K562 (cell line): ENCODE measurements around the gene PRDM16. TPM values are rescaled to one million over a fixed set of nuclear protein-coding genes. Genes with fewer than 3 reads are reported as not detected.

ENCODE experiments used
- ATAC-seq: fragments of 200-7000 bp; cut with Tn5 transposase; 3 replicates; pipeline ENCODE4 v1.9.1; 2020; ENCODE audit warnings: moderate library complexity
- BruUV-seq: library from RNA; stranded (reverse); fragments of 400-500 nt; replicated peaks from 2 replicates; lab custom pipeline; 2021; lab: Mats Ljungman, UMichigan
- CTCF ChIA-PET: fragments of 300-600 bp; formaldehyde crosslinking; extraction: SDS; loops from one replicate; lab custom pipeline; 2021; ENCODE audit warnings: low intra/inter-chr PET ratio; lab: Yijun Ruan, JAX
- POLR2A ChIA-PET: fragments of 300-600, 350-650 bp; sonication (Branson Sonifier 250); formaldehyde crosslinking; extraction: SDS; loops from one replicate; lab custom pipeline; 2021; ENCODE audit warnings: antibody characterized with exemption, inconsistent platforms; lab: Yijun Ruan, JAX
- DNase-seq, 4 experiments: peaks; one replicate each; pipeline versions ENCODE4 v3.0.0 to v3.0.0-alpha.2; 2011 to 2018; ENCODE audit warnings: low spot score in 3 of 4, mixed read lengths in 3 of 4; ENCODE audit errors: extremely low read depth in 1 of 4
- FAIRE-seq: peaks from 2 replicates; lab custom pipeline; 2011; peaks lifted over from hg19 to GRCh38; lab: Jason Lieb, UNC
- H2AFZ ChIP-seq: 2 replicates; pipeline ENCODE4 v1.6.0; 2011; ENCODE audit warnings: low read depth, low read length, control low read depth, inconsistent platforms
- H3K27ac ChIP-seq: fragments of 200-600 bp; 3 replicates; pipeline ENCODE4 v1.8.0; 2011; ENCODE audit warnings: low read depth, mild to moderate bottlenecking, control low read depth, inconsistent platforms, low read length, moderate library complexity, mixed read lengths; ENCODE audit errors: extremely low read depth
- H3K27me3 ChIP-seq, 2 experiments: fragments of 300-600 bp in 1 of 2; 2 replicates in 1 of 2; 3 replicates in 1 of 2; pipeline versions ENCODE4 v1.6.0 to v1.8.0; 2011; ENCODE audit warnings: inconsistent platforms in 2 of 2, low read length in 2 of 2, mild to moderate bottlenecking in 1 of 2, mixed read lengths in 1 of 2, moderate library complexity in 1 of 2; ENCODE audit not compliant: control insufficient read depth in 2 of 2, insufficient read depth in 2 of 2
- H3K36me3 ChIP-seq: fragments of 300-600 bp; 3 replicates; pipeline ENCODE4 v1.8.0; 2011; ENCODE audit warnings: mild to moderate bottlenecking, low read length, inconsistent platforms; ENCODE audit not compliant: control insufficient read depth, insufficient read depth
- H3K4me1 ChIP-seq, 2 experiments: fragments of 200-600 bp in 1 of 2; replicated peaks in 1 of 2; 2 replicates in 1 of 2; 3 replicates in 1 of 2; pipeline versions ENCODE4 v1.5.1 to v1.8.0; 2011; ENCODE audit warnings: inconsistent platforms in 2 of 2, low read length in 2 of 2, mild to moderate bottlenecking in 1 of 2, mixed read lengths in 1 of 2, moderate library complexity in 1 of 2; ENCODE audit not compliant: control insufficient read depth in 2 of 2, insufficient read depth in 2 of 2
- H3K4me2 ChIP-seq: 2 replicates; pipeline ENCODE4 v1.6.1; 2011; ENCODE audit warnings: low read length, control low read depth, inconsistent platforms, mixed read lengths; ENCODE audit not compliant: insufficient read depth
- H3K4me3 ChIP-seq: fragments of 200-600 bp; sonication (generic), shearing (Covaris generic); 2 replicates; pipeline ENCODE4 v1.5.1; 2016; ENCODE audit warnings: control low read depth, inconsistent platforms
- H3K79me2 ChIP-seq: fragments of 200-600 bp; 3 replicates; pipeline ENCODE4 v1.8.0; 2011; ENCODE audit warnings: low read length, inconsistent platforms; ENCODE audit not compliant: control insufficient read depth, insufficient read depth
- H3K9ac ChIP-seq, 2 experiments: 2 replicates each; pipeline versions ENCODE4 v1.6.0 to v1.6.1; 2011; ENCODE audit warnings: low read depth in 2 of 2, low read length in 2 of 2, control low read depth in 1 of 2, inconsistent platforms in 1 of 2, mild to moderate bottlenecking in 1 of 2, mixed read lengths in 1 of 2; ENCODE audit not compliant: insufficient read depth in 1 of 2
- H3K9me1 ChIP-seq: one replicate; pipeline ENCODE4 v1.6.0; 2011; ENCODE audit warnings: inconsistent platforms, mild to moderate bottlenecking, low read length, moderate library complexity; ENCODE audit not compliant: control insufficient read depth, insufficient read depth
- H3K9me3 ChIP-seq: replicated peaks from 2 replicates; pipeline ENCODE4 v1.5.1; 2011; ENCODE audit warnings: low read depth, low read length, inconsistent platforms; ENCODE audit not compliant: control insufficient read depth, insufficient read depth
- H4K20me1 ChIP-seq: replicated peaks from 2 replicates; pipeline ENCODE4 v1.6.1; 2011; ENCODE audit warnings: low read length, inconsistent platforms, mixed read lengths; ENCODE audit not compliant: control insufficient read depth, insufficient read depth
- E2F5 ChIP-seq: sonication (generic); formaldehyde crosslinking; IDR thresholded peaks from 2 replicates; pipeline ENCODE4 v1.8.0; 2022; ENCODE audit warnings: mild to moderate bottlenecking, missing genetic modification reagents
- ELF4 ChIP-seq: fragments of 450-650 bp; formaldehyde crosslinking; IDR thresholded peaks from 2 replicates; pipeline ENCODE4 v1.4.0; 2022; ENCODE audit warnings: missing genetic modification characterization
- ETS1 ChIP-seq: conservative IDR thresholded peaks from 2 replicates; pipeline ENCODE4 v1.6.1; 2011; ENCODE audit warnings: low read depth, mild to moderate bottlenecking, low read length; ENCODE audit not compliant: control insufficient read depth
- KDM5B ChIP-seq: fragments of 200-600 bp; sonication (generic); IDR thresholded peaks from 2 replicates; pipeline ENCODE4 v1.6.1; 2012; ENCODE audit warnings: low read depth, mild to moderate bottlenecking, moderate library complexity, low read length, control low read depth, inconsistent platforms; ENCODE audit not compliant: insufficient replicate concordance
- PREB ChIP-seq: sonication (generic); formaldehyde crosslinking; IDR thresholded peaks from 2 replicates; pipeline ENCODE4 v1.8.1; 2023; ENCODE audit warnings: mild to moderate bottlenecking, missing genetic modification reagents
- SNIP1 ChIP-seq: fragments of 450-650 bp; IDR thresholded peaks from 2 replicates; pipeline ENCODE4 v1.7.1; 2017; ENCODE audit warnings: low read depth, mild to moderate bottlenecking
- WGBS: fragments of 100-300 bp; shearing (Covaris generic); methylation state at CpG from one replicate; pipeline ENCODE4 v1.1.6; 2016; ENCODE audit warnings: low coverage, mixed read lengths; ENCODE audit not compliant: insufficient coverage; ENCODE audit errors: missing lambda C conversion rate; 5-methylcytosine and 5-hydroxymethylcytosine counted together
- in situ Hi-C: fragments of 300-500 bp; cut with MboI; formaldehyde crosslinking; loops from 4 replicates; pipeline ENCODE4 v1.15.0; 2018; ENCODE audit warnings: inconsistent platforms, mixed read lengths
- intact Hi-C: fragments of 100-400 bp; cut with micrococcal nuclease; formaldehyde crosslinking; loops from 2 replicates; pipeline ENCODE4 v1.14.2; 2022
- polyA plus RNA-seq, 8 experiments: library from polyadenylated mRNA; depleted of rRNA in 4 of 8; stranded (reverse) in 5 of 8; unstranded in 3 of 8; fragments of >200 nt; fragmentation: Nextera tagmentation in 2 of 8; fragmentation: Illumina TruSeq in 1 of 8; extraction: Ambion mirVana in 2 of 8; extraction: Trizol in 1 of 8; gene quantifications; 2 replicates each; pipeline versions ENCODE4 v1.2.1 to v1.2.3, GENCODE V29; 2011 to 2014; ENCODE audit warnings: inconsistent platforms in 1 of 8, missing spikeins in 1 of 8
- total RNA-seq, 7 experiments: library from RNA; depleted of rRNA in 6 of 7; stranded (reverse); fragments of >200 nt in 6 of 7; fragmentation: Illumina TruSeq in 2 of 7; extraction: Trizol in 2 of 7; gene quantifications; 2 replicates each; pipeline versions ENCODE4 v1.2.1 to v1.2.3, GENCODE V29; 2011 to 2021; ENCODE audit warnings: low replicate concordance in 1 of 7

PRDM16 gene
- total and polyA plus RNA-seq, 9 of the 15 experiments (the other 6 are each of a cell fraction or from before 2014, with no cell fraction given): 0.10 to 0.27 TPM; not detected in 7

- no peak for FAIRE-seq
- H3K9ac ChIP-seq: no peak overlapping the region
- intact Hi-C loops: no loop called here
- no peaks in the 10 kb centered on the region for H3K4me1 ChIP-seq
- no peaks in the 10 kb centered on the region for H3K36me3 ChIP-seq
- H3K9me3 ChIP-seq: no peaks in the 10 kb centered on the region
- peaks cover 11 to 38% of the 10 kb centered on the region in 2 experiments; a peak in 3 of 5 replicates for H3K27me3 ChIP-seq
- ATAC-seq: no peak
- H3K4me2 ChIP-seq: no peak overlapping the region
- ChIA-PET CTCF (no interaction called here), POLR2A (no interaction called here)
- H3K4me3 ChIP-seq: no peak overlapping the region
- WGBS: 1% methylated on average over 8 of the region's 8 CpGs
- no peaks in the 10 kb centered on the region for H3K9me1 ChIP-seq
- TF ChIP-seq ETS1: no peak
- TF ChIP-seq SNIP1: no peak
- TF ChIP-seq, all 486 proteins: peak for 0
- peaks cover 10% of the 10 kb centered on the region for H4K20me1 ChIP-seq
- no peaks in the 10 kb centered on the region for H3K79me2 ChIP-seq
- no peak overlapping the region for H3K27ac ChIP-seq
- no TSS peak for BruUV-seq
- in situ Hi-C loops: no loop called here
- H2AFZ ChIP-seq: no peak overlapping the region
- DNase-seq: no peak
These were observed 80.3 kb downstream of the PRDM16 start for GRCh38 chr1:3149277-3149676.

- H4K20me1 ChIP-seq: peaks cover 16% of the 10 kb centered on the region
- CTCF ChIA-PET: no interaction called here
These were observed 82.5 kb downstream of the PRDM16 start for GRCh38 chr1:3151456-3151855.

More at GRCh38 chr1:3151456-3151855, 82.5 kb downstream of the PRDM16 start:
- intact Hi-C loops: no loop called here
- H3K4me2 ChIP-seq: no peak overlapping the region
- no peak overlapping the region for H3K4me3 ChIP-seq
- H3K36me3 ChIP-seq: no peaks in the 10 kb centered on the region
- no peak for TF ChIP-seq E2F5 (CRISPR knock-in tag)
- no peak for TF ChIP-seq PREB (CRISPR knock-in tag)
- no peak for TF ChIP-seq KDM5B
- TF ChIP-seq ELF4: no peak
- no peaks in the 10 kb centered on the region for H3K9me1 ChIP-seq
- FAIRE-seq (no peak), DNase-seq (no peak), ATAC-seq (no peak)
- H3K27ac ChIP-seq: no peak overlapping the region
- H2AFZ ChIP-seq: no peak overlapping the region
- H3K27me3 ChIP-seq: peaks cover 27 to 51% of the 10 kb centered on the region in 2 experiments; a peak in 4 of 5 replicates
- POLR2A ChIA-PET: interaction anchor here (0.5 kb wide), 1 partner anchor 28 kb away, joined by 3 read pairs; no protein-coding TSS in a partner anchor
- no peak overlapping the region for H3K9ac ChIP-seq
- in situ Hi-C loops: no loop called here
- H3K79me2 ChIP-seq: no peaks in the 10 kb centered on the region
- H3K9me3 ChIP-seq: no peaks in the 10 kb centered on the region
- WGBS: 1% methylated on average over 14 of the region's 14 CpGs
- no peaks in the 10 kb centered on the region for H3K4me1 ChIP-seq
- BruUV-seq: no TSS peak
